Activated naive CD8-positive, alpha-beta T cell treated with anti-CD3 and anti-CD28 coated beads, Interleukin-2, amount 50 U/mL, for 24 hours (primary cell): ENCODE data around the gene DCD.
A peak's percentile ranks its signal among the peaks of the same experiment; 100 is the strongest.
"Not testable (repeated sequence)": the region's sequence is repeated elsewhere in the genome, so short reads cannot be mapped to it uniquely, and the experiment has no call there.

Experiments used
- ATAC-seq: fragments of 150-1000 bp; cut with Tn5 transposase; one replicate; pipeline ENCODE4 v1.10.0; 2021
- DNase-seq: peaks from one replicate; pipeline ENCODE4 v3.0.0; 2021
- H3K27ac Mint-ChIP-seq: one replicate; pipeline ENCODE4 v1.8.0; 2021; ENCODE audit warnings: mild to moderate bottlenecking, mixed read lengths
- H3K27me3 Mint-ChIP-seq: one replicate; pipeline ENCODE4 v1.8.0; 2021; ENCODE audit warnings: mixed read lengths
- H3K36me3 Mint-ChIP-seq: one replicate; pipeline ENCODE4 v1.8.0; 2021; ENCODE audit warnings: low read depth, mixed read lengths
- H3K4me1 Mint-ChIP-seq: one replicate; pipeline ENCODE4 v1.8.0; 2021; ENCODE audit warnings: mixed read lengths
- H3K4me3 Mint-ChIP-seq: one replicate; pipeline ENCODE4 v1.8.0; 2021; ENCODE audit warnings: mild to moderate bottlenecking, moderate library complexity, mixed read lengths
- H3K9me3 Mint-ChIP-seq: one replicate; pipeline ENCODE4 v1.8.0; 2021; ENCODE audit warnings: mixed read lengths

The DCD gene

GRCh38 chr12:54648265-54648664 lies at the start of gene DCD:
Gene DCD (minus strand): TSS chr12:54648365. CDS start chr12:54648303, 62 bp downstream.
- H3K36me3 Mint-ChIP-seq = no peaks in the 10 kb centered on the region
- no peak for DNase-seq

GRCh38 chr12:54697851-54698250 lies 49.7 kb upstream of the DCD start:
- H3K9me3 Mint-ChIP-seq = no peaks in the 10 kb centered on the region
- H3K36me3 Mint-ChIP-seq = no peaks in the 10 kb centered on the region
- peaks cover 16% of the 10 kb centered on the region for H3K27me3 Mint-ChIP-seq
- DNase-seq (no peak), ATAC-seq (no peak)
- no peaks in the 10 kb centered on the region for H3K4me1 Mint-ChIP-seq
- no peak overlapping the region for H3K27ac Mint-ChIP-seq
- H3K4me3 Mint-ChIP-seq = no peak overlapping the region

More at GRCh38 chr12:54648265-54648664, at the start of gene DCD:
- Mint-ChIP-seq H3K9me3 (no peaks in the 10 kb centered on the region), H3K4me3 (no peak within 1 kb of the TSS), H3K27me3 (peaks cover 29% of the 10 kb centered on the region), H3K4me1 (peaks cover 6% of the 10 kb centered on the region), H3K27ac (no peak within 1 kb of the TSS)
- ATAC-seq = no peak

- Mint-ChIP-seq H3K36me3 (no peaks in the 10 kb centered on the region), H3K27ac (no peak overlapping the region), H3K27me3 (peaks cover 34% of the 10 kb centered on the region), H3K4me1 (no peaks in the 10 kb centered on the region), H3K9me3 (peaks cover 2% of the 10 kb centered on the region), H3K4me3 (no peak overlapping the region)
- DNase-seq = no peak
- no peak for ATAC-seq
Measured at GRCh38 chr12:54692353-54692752, 44.2 kb upstream of the DCD start.

GRCh38 chr12:54689984-54690383 lies 41.8 kb upstream of the DCD start:
- Mint-ChIP-seq H3K4me3 (no peak overlapping the region), H3K4me1 (no peaks in the 10 kb centered on the region), H3K9me3 (peaks cover 4% of the 10 kb centered on the region), H3K27me3 (peaks cover 39% of the 10 kb centered on the region), H3K36me3 (no peaks in the 10 kb centered on the region), H3K27ac (no peak overlapping the region)
- no peak for DNase-seq
- ATAC-seq = no peak

- Mint-ChIP-seq H3K4me1 (no peaks in the 10 kb centered on the region), H3K27me3 (peaks cover 44% of the 10 kb centered on the region)
Measured at GRCh38 chr12:54689034-54689372, 40.8 kb upstream of the DCD start.

GRCh38 chr12:54688309-54689033 lies 40.3 kb upstream of the DCD start:
- DNase-seq (no peak), ATAC-seq (no peak)
- Mint-ChIP-seq H3K4me1 (no peaks in the 10 kb centered on the region), H3K4me3 (no peak overlapping the region), H3K27ac (no peak overlapping the region), H3K27me3 (peaks cover 42% of the 10 kb centered on the region), H3K36me3 (no peaks in the 10 kb centered on the region), H3K9me3 (peaks cover 4% of the 10 kb centered on the region)

More at GRCh38 chr12:54689034-54689372, 40.8 kb upstream of the DCD start:
- ATAC-seq = no peak
- Mint-ChIP-seq H3K9me3 (peaks cover 4% of the 10 kb centered on the region), H3K36me3 (no peaks in the 10 kb centered on the region), H3K27ac (no peak overlapping the region), H3K4me3 (no peak overlapping the region)
- DNase-seq = no peak

GRCh38 chr12:54684636-54685630 lies 36.8 kb upstream of the DCD start:
- no peak overlapping the region for H3K27ac Mint-ChIP-seq
- peaks cover 4% of the 10 kb centered on the region for H3K9me3 Mint-ChIP-seq
- no peaks in the 10 kb centered on the region for H3K4me1 Mint-ChIP-seq
- no peaks in the 10 kb centered on the region for H3K36me3 Mint-ChIP-seq
- no peak for DNase-seq
- H3K27me3 Mint-ChIP-seq = peaks cover 52% of the 10 kb centered on the region
- no peak overlapping the region for H3K4me3 Mint-ChIP-seq
- no peak for ATAC-seq

- no peak overlapping the region for H3K4me3 Mint-ChIP-seq
- DNase-seq (no peak), ATAC-seq (no peak)
- no peak overlapping the region for H3K27ac Mint-ChIP-seq
- H3K27me3 Mint-ChIP-seq = peaks cover 52% of the 10 kb centered on the region
- peaks cover 4% of the 10 kb centered on the region for H3K9me3 Mint-ChIP-seq
- H3K36me3 Mint-ChIP-seq = no peaks in the 10 kb centered on the region
- H3K4me1 Mint-ChIP-seq = no peaks in the 10 kb centered on the region
Measured at GRCh38 chr12:54683398-54683797, 35.2 kb upstream of the DCD start.

GRCh38 chr12:54682674-54683073 lies 34.5 kb upstream of the DCD start:
- Mint-ChIP-seq H3K4me1 (no peaks in the 10 kb centered on the region), H3K36me3 (no peaks in the 10 kb centered on the region), H3K4me3 (no peak overlapping the region), H3K27ac (no peak overlapping the region), H3K27me3 (peaks cover 59% of the 10 kb centered on the region), H3K9me3 (peaks cover 4% of the 10 kb centered on the region)
- ATAC-seq (no peak), DNase-seq (no peak)

- Mint-ChIP-seq H3K27me3 (peaks cover 59% of the 10 kb centered on the region), H3K27ac (no peak overlapping the region), H3K4me3 (no peak overlapping the region), H3K36me3 (no peaks in the 10 kb centered on the region), H3K9me3 (no peaks in the 10 kb centered on the region), H3K4me1 (no peaks in the 10 kb centered on the region)
- DNase-seq (peak; percentile 30), ATAC-seq (peak; percentile 73)
Measured at GRCh38 chr12:54680374-54680773, 32.2 kb upstream of the DCD start.

- ATAC-seq (no peak), DNase-seq (no peak)
- H3K36me3 Mint-ChIP-seq = no peaks in the 10 kb centered on the region
- H3K4me3 Mint-ChIP-seq = no peak overlapping the region
- no peak overlapping the region for H3K27ac Mint-ChIP-seq
- H3K9me3 Mint-ChIP-seq = no peaks in the 10 kb centered on the region
- H3K4me1 Mint-ChIP-seq = no peaks in the 10 kb centered on the region
- peaks cover 44% of the 10 kb centered on the region for H3K27me3 Mint-ChIP-seq
Measured at GRCh38 chr12:54678131-54678530, 30.0 kb upstream of the DCD start.

- Mint-ChIP-seq H3K27me3 (peaks cover 19% of the 10 kb centered on the region), H3K36me3 (no peaks in the 10 kb centered on the region), H3K4me3 (no peak overlapping the region), H3K27ac (no peak overlapping the region), H3K9me3 (no peaks in the 10 kb centered on the region), H3K4me1 (no peaks in the 10 kb centered on the region)
- DNase-seq = no peak
- ATAC-seq = no peak
Measured at GRCh38 chr12:54667945-54668344, 19.8 kb upstream of the DCD start.

- Mint-ChIP-seq H3K27ac (no peak overlapping the region), H3K4me1 (no peaks in the 10 kb centered on the region), H3K9me3 (no peaks in the 10 kb centered on the region), H3K27me3 (peaks cover 15% of the 10 kb centered on the region), H3K4me3 (no peak overlapping the region), H3K36me3 (no peaks in the 10 kb centered on the region)
- DNase-seq (no peak), ATAC-seq (no peak)
Measured at GRCh38 chr12:54666008-54666407, 17.8 kb upstream of the DCD start.

GRCh38 chr12:54665022-54665635 lies 17.0 kb upstream of the DCD start:
- not testable (repeated sequence) for DNase-seq, ATAC-seq, H3K4me3 Mint-ChIP-seq, H3K27me3 Mint-ChIP-seq, H3K36me3 Mint-ChIP-seq, H3K4me1 Mint-ChIP-seq, H3K27ac Mint-ChIP-seq, H3K9me3 Mint-ChIP-seq
